HCT116 (cell line): ENCODE results near the gene PDCD2. TPM values are rescaled to one million over a fixed set of nuclear protein-coding genes. Genes with fewer than 3 reads are reported as not detected.

Experiments used
- ATAC-seq: fragments of 200-7000 bp; cut with Tn5 transposase; 2 replicates; pipeline ENCODE4 v1.9.1; 2020; ENCODE audit warnings: mild to moderate bottlenecking, moderate library complexity
- BruUV-seq: library from RNA; stranded (reverse); fragments of 400-500 nt; replicated peaks from 2 replicates; lab custom pipeline; 2021; lab: Mats Ljungman, UMichigan
- CTCF ChIA-PET: fragments of 300-600 bp; sonication (Branson Sonifier 250); formaldehyde crosslinking; loops from one replicate; lab custom pipeline; 2021; ENCODE audit warnings: antibody characterized with exemption; lab: Charles Lee
- POLR2A ChIA-PET: fragments of 300-600, 350-600 bp; sonication (Branson Sonifier 250); formaldehyde crosslinking; loops from one replicate; lab custom pipeline; 2021; ENCODE audit warnings: antibody characterized with exemption; lab: Charles Lee
- RAD21 ChIA-PET, 2 experiments: fragments of 300-600 bp; sonication (Branson Sonifier 250); formaldehyde crosslinking; loops; one replicate each; lab custom pipeline; 2023; ENCODE audit warnings: low total read pairs in 2 of 2; ENCODE audit not compliant: uncharacterized antibody in 2 of 2, unreplicated experiment in 2 of 2, low non-redundant PET in 1 of 2; lab: Charles Lee
- DNase-seq: peaks from one replicate; pipeline ENCODE4 v3.0.0-alpha.2; 2010; ENCODE audit warnings: low read depth, low spot score
- H2AFZ ChIP-seq: fragments of 200-600 bp; shearing (Covaris generic), sonication (generic); 2 replicates; pipeline ENCODE4 v1.6.1; 2017; ENCODE audit warnings: low read depth, mixed run types, mixed read lengths, antibody characterized with exemption, low read length; ENCODE audit not compliant: poor library complexity, severe bottlenecking
- H3K27ac ChIP-seq: 2 replicates; pipeline ENCODE4 v1.5.1; 2012; ENCODE audit warnings: low read depth, low read length
- H3K27me3 ChIP-seq: fragments of 200-600 bp; sonication (generic); 2 replicates; pipeline ENCODE4 v1.6.1; 2016; ENCODE audit warnings: mixed run types, low read length, mixed read lengths; ENCODE audit not compliant: insufficient read depth
- H3K36me3 ChIP-seq, 2 experiments: fragments of 200-500 bp in 1 of 2; fragments of 200-600 bp in 1 of 2; sonication (Bioruptor generic) in 1 of 2; sonication (generic) in 1 of 2; 2 replicates each; pipeline versions ENCODE4 v1.5.1 to v1.6.1; 2014 to 2016; ENCODE audit warnings: low read length in 2 of 2, inconsistent platforms in 1 of 2, mixed read lengths in 1 of 2, mixed run types in 1 of 2; ENCODE audit not compliant: insufficient read depth in 2 of 2, control insufficient read depth in 1 of 2
- H3K4me1 ChIP-seq, 2 experiments: fragments of 200-600 bp in 1 of 2; sonication (generic) in 1 of 2; 2 replicates each; pipeline versions ENCODE4 v1.5.1 to v1.6.1; 2012 to 2017; ENCODE audit warnings: low read length in 2 of 2, inconsistent platforms in 1 of 2, mild to moderate bottlenecking in 1 of 2, mixed read lengths in 1 of 2, mixed run types in 1 of 2, moderate library complexity in 1 of 2; ENCODE audit not compliant: insufficient read depth in 2 of 2, control insufficient read depth in 1 of 2
- H3K4me2 ChIP-seq: fragments of 200-600 bp; sonication (generic); 2 replicates; pipeline ENCODE4 v1.6.1; 2017; ENCODE audit warnings: mixed run types, low read length, mixed read lengths
- H3K4me3 ChIP-seq, 2 experiments: fragments of 200-600 bp in 1 of 2; sonication (generic) in 1 of 2; replicated peaks in 1 of 2; 2 replicates each; pipeline ENCODE4 v1.5.1; 2011 to 2016; ENCODE audit warnings: low read length in 2 of 2, control low read depth in 1 of 2, low read depth in 1 of 2, mild to moderate bottlenecking in 1 of 2, mixed read lengths in 1 of 2, mixed run types in 1 of 2
- H3K79me2 ChIP-seq: fragments of 200-600 bp; sonication (generic); 2 replicates; pipeline ENCODE4 v1.6.1; 2017; ENCODE audit warnings: mild to moderate bottlenecking, mixed run types, low read length, moderate library complexity, mixed read lengths; ENCODE audit not compliant: insufficient read depth
- H3K9ac ChIP-seq: fragments of 200-600 bp; sonication (generic); 2 replicates; pipeline ENCODE4 v1.6.1; 2016; ENCODE audit warnings: low read length, mixed read lengths
- H3K9me2 ChIP-seq: fragments of 200-600 bp; sonication (generic), shearing (Covaris generic); 2 replicates; pipeline ENCODE4 v1.6.1; 2017; ENCODE audit warnings: mixed run types, mild to moderate bottlenecking, moderate library complexity; ENCODE audit not compliant: insufficient read depth
- H3K9me3 ChIP-seq, 2 experiments: fragments of 200-500 bp in 1 of 2; fragments of 200-600 bp in 1 of 2; sonication (Bioruptor generic) in 1 of 2; sonication (generic) in 1 of 2; 2 replicates each; pipeline ENCODE4 v1.6.1; 2014 to 2017; ENCODE audit warnings: low read length in 2 of 2, mixed read lengths in 2 of 2, inconsistent platforms in 1 of 2, low read depth in 1 of 2, mild to moderate bottlenecking in 1 of 2, mixed run types in 1 of 2, moderate library complexity in 1 of 2; ENCODE audit not compliant: control insufficient read depth in 1 of 2, insufficient read depth in 1 of 2
- H4K20me1 ChIP-seq: fragments of 200-600 bp; sonication (generic), shearing (Covaris generic); 2 replicates; pipeline ENCODE4 v1.6.1; 2017; ENCODE audit warnings: mixed run types, mild to moderate bottlenecking, moderate library complexity; ENCODE audit not compliant: insufficient read depth
- ATF3 ChIP-seq: IDR thresholded peaks from 2 replicates; pipeline ENCODE4 v1.6.1; 2012
- CBX3 ChIP-seq: IDR thresholded peaks from 2 replicates; pipeline ENCODE4 v1.6.1; 2012; ENCODE audit warnings: low read depth
- CEBPB ChIP-seq: IDR thresholded peaks from 2 replicates; pipeline ENCODE4 v1.6.1; 2012; ENCODE audit warnings: low read depth
- EGR1 ChIP-seq: IDR thresholded peaks from 2 replicates; pipeline ENCODE4 v1.6.1; 2012; ENCODE audit warnings: low read depth
- ELF1 ChIP-seq: IDR thresholded peaks from 2 replicates; pipeline ENCODE4 v1.6.1; 2012; ENCODE audit warnings: low read depth, borderline replicate concordance
- EZH2 ChIP-seq: fragments of 200-600 bp; sonication (generic); IDR thresholded peaks from 2 replicates; pipeline ENCODE4 v1.6.1; 2017; ENCODE audit warnings: antibody characterized with exemption, mixed run types
- JUND ChIP-seq: IDR thresholded peaks from 2 replicates; pipeline ENCODE4 v1.6.1; 2012
- TCF7L2 ChIP-seq: IDR thresholded peaks from 2 replicates; pipeline ENCODE4 v1.7.0; 2011; ENCODE audit warnings: borderline replicate concordance, inconsistent platforms; ENCODE audit not compliant: insufficient read depth, insufficient read length; ENCODE audit errors: extremely low read depth
- YY1 ChIP-seq: IDR thresholded peaks from 2 replicates; pipeline ENCODE4 v1.6.1; 2011; ENCODE audit warnings: low read length, low read depth, moderate library complexity, mild to moderate bottlenecking; ENCODE audit not compliant: insufficient replicate concordance; ENCODE audit errors: extremely low read depth
- ZBTB33 ChIP-seq: IDR thresholded peaks from 2 replicates; pipeline ENCODE4 v1.6.1; 2011; ENCODE audit warnings: mild to moderate bottlenecking, low read length, moderate library complexity; ENCODE audit not compliant: insufficient replicate concordance; ENCODE audit errors: extremely low read depth
- intact Hi-C: fragments of 100-400 bp; cut with micrococcal nuclease; formaldehyde crosslinking; loops from 2 replicates; pipeline ENCODE4 v1.10.0; 2022
- total RNA-seq: library from RNA; stranded (reverse); gene quantifications from one replicate; pipeline ENCODE4 v1.2.1, GENCODE V29; 2021; ENCODE audit not compliant: unreplicated experiment

The PDCD2 gene
- total RNA-seq, 1 experiment from 2014 or later: 127 TPM

- ATAC-seq (no peak), DNase-seq (no peak)
- H4K20me1 ChIP-seq: peaks cover 9% of the 10 kb centered on the region; the same call in 1 of the 2 replicates
- CTCF ChIA-PET: no interaction called here
- no peak overlapping the region for H2AFZ ChIP-seq
- no peaks in the 10 kb centered on the region for H3K27me3 ChIP-seq
- POLR2A ChIA-PET: no interaction called here
- peaks cover 55 to 61% of the 10 kb centered on the region in 2 experiments for H3K36me3 ChIP-seq
- no TSS peak for BruUV-seq
- no peaks in the 10 kb centered on the region for H3K9me2 ChIP-seq
- H3K79me2 ChIP-seq: peaks cover 45% of the 10 kb centered on the region
- H3K4me2 ChIP-seq: no peak overlapping the region
- H3K4me1 ChIP-seq: no peaks in the 10 kb centered on the region
- no peak overlapping the region for H3K9ac ChIP-seq
- intact Hi-C loops: no loop called here
- TF ChIP-seq CBX3: no peak
- TF ChIP-seq YY1: no peak
- TF ChIP-seq EZH2: no peak
- no peak for TF ChIP-seq ZBTB33
- TF ChIP-seq ATF3: no peak
- no peak for TF ChIP-seq ELF1
- TF ChIP-seq JUND: no peak
- no peak for TF ChIP-seq EGR1
- no peak for TF ChIP-seq TCF7L2
- no peak for TF ChIP-seq CEBPB
- H3K27ac ChIP-seq: no peak overlapping the region
- no peaks in the 10 kb centered on the region for H3K9me3 ChIP-seq
- RAD21 ChIA-PET: no interaction called here
- H3K4me3 ChIP-seq: no peak overlapping the region
These were observed 49.4 kb downstream of the PDCD2 start for GRCh38 chr6:170535004-170535403.
